GM12875 (cell line): Measurements from ENCODE around the gene ZFHX3.

Source experiments
- H3K4me3 ChIP-seq: one replicate; pipeline ENCODE4 v1.5.1; 2011; ENCODE audit warnings: low read depth, low read length, control low read depth
- CTCF ChIP-seq: IDR thresholded peaks from 2 replicates; pipeline ENCODE4 v1.5.1; 2011; ENCODE audit warnings: low read depth, mild to moderate bottlenecking, control low read depth, inconsistent platforms, low read length, moderate library complexity, borderline replicate concordance; ENCODE audit not compliant: insufficient read depth

ZFHX3 gene

GRCh38 chr16:72957303-72958277 lies 90.3 kb downstream of the ZFHX3 start:
- no peak overlapping the region for H3K4me3 ChIP-seq
- no peak for TF ChIP-seq CTCF

- no peak overlapping the region for H3K4me3 ChIP-seq
- TF ChIP-seq CTCF: no peak
These were observed 91.5 kb downstream of the ZFHX3 start for GRCh38 chr16:72956124-72957064.

GRCh38 chr16:72952811-72953271 lies 95.1 kb downstream of the ZFHX3 start:
- H3K4me3 ChIP-seq: no peak overlapping the region
- no peak for TF ChIP-seq CTCF

GRCh38 chr16:72952404-72952803 lies 95.5 kb downstream of the ZFHX3 start:
- no peak for TF ChIP-seq CTCF
- H3K4me3 ChIP-seq: no peak overlapping the region

GRCh38 chr16:72951916-72952315 lies 96.0 kb downstream of the ZFHX3 start:
- no peak overlapping the region for H3K4me3 ChIP-seq
- no peak for TF ChIP-seq CTCF

- H3K4me3 ChIP-seq: no peak overlapping the region
- TF ChIP-seq CTCF: no peak
These were observed 97.3 kb downstream of the ZFHX3 start for GRCh38 chr16:72950669-72951068.
